GM12892 (cell line): Measurements from ENCODE around the gene OSBPL5.

Source experiments
- POLR2AphosphoS5 ChIP-seq: IDR thresholded peaks from 2 replicates; pipeline ENCODE4 v1.6.1; 2011; ENCODE audit warnings: low read depth, low read length, control low read depth
- TAF1 ChIP-seq: IDR thresholded peaks from 2 replicates; pipeline ENCODE4 v1.6.1; 2011; ENCODE audit warnings: low read depth, mild to moderate bottlenecking, control low read depth, low read length, borderline replicate concordance

DNA sequence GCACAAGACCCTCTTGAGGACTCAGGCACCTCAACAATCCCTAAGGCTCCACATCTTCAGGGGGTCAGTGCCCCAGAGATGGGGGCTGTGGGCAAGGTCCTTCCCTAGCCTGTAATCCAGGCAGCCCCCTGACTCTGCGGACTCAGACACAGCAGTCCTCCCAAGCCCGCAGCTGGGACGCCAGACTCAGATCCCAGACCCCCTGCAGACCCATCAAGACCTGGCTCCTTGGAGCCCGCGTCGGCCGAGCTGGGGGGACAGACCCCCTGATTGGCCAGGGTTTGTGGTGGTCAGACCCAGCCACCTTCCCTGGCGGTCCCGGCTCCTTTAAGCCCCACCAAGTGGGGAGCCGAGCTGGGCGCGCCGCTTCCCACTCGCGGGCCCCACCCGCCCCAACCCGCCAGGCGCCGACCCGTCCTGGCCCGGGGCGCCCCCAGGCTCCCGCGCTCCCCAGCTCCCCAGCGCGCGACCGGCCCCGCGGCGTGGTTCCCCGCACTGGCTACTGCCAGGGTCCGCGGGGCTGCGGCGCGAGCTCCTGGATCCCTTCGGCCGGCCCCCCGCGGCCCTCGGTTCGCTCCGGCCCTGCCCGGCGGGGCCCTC is 458 bp downstream of the OSBPL5 start:
- TF ChIP-seq POLR2AphosphoS5: no peak
- TF ChIP-seq TAF1: no peak
